ENCODE measurements around the gene PTPN11.
"Not testable (repeated sequence)": the region's sequence is repeated elsewhere in the genome, so short reads cannot be mapped to it uniquely, and the experiment has no call there.

The PTPN11 gene

DNA sequence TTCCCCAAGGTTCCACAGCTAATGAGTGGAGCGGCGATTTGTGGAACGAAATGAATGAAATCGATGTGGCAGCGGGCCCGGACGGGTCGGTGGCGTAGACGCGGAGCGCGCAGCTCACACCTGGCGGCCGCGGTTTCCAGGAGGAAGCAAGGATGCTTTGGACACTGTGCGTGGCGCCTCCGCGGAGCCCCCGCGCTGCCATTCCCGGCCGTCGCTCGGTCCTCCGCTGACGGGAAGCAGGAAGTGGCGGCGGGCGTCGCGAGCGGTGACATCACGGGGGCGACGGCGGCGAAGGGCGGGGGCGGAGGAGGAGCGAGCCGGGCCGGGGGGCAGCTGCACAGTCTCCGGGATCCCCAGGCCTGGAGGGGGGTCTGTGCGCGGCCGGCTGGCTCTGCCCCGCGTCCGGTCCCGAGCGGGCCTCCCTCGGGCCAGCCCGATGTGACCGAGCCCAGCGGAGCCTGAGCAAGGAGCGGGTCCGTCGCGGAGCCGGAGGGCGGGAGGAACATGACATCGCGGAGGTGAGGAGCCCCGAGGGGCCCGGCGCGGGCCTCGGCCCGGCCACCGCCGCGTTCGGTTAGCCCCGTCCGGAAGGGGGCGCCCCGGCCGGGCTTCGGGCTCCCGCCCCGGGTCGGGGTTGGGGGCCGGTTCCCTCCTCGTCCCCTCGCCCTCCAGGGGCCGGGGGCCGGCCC lies at the start of gene PTPN11:
Gene PTPN11 (plus strand): TSS at position 340 of the 689 bp plus-strand sequence. CDS start 165 bp downstream, at position 505.
- in situ Hi-C loops (cut with HindIII; ENCODE audit: low sequenced_read_pairs) = no loop called here

- in situ Hi-C loops (cut with HindIII; ENCODE audit: low sequenced_read_pairs) = no loop called here
These were observed 48.5 kb upstream of the PTPN11 start for GRCh38 chr12:112370199-112370598.

GRCh38 chr12:112370868-112371510 lies 47.8 kb upstream of the PTPN11 start:
- in situ Hi-C loops (cut with HindIII; ENCODE audit: low sequenced_read_pairs) = no loop called here

DNA sequence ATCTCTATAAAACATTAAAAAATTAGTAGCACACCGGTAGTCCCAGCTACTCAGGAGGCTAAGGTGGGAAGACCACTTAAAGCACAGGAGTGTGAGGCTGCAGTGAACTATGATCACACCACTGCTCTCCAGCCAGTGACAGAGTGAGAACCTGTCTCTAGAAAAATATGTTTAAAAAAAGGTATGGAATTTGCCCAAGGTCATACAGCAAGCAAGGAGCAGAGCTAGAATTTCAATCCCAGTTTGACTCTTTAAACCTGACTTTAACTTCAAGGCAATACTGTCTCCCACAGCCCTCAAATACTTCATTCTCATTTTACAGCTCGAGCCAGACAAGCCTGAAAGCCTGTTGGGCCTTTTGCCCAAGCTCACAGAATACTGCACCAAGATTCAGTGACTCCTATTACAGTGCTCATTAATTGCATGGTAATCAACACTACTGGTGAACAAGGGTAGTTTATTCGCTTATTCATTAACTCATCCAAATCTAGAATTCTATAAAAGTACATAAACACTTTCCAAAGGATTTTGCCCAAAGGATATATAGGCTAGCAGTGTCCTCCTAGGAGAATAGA lies 44.5 kb upstream of the PTPN11 start:
- in situ Hi-C loops (cut with HindIII; ENCODE audit: low sequenced_read_pairs) = no loop called here

DNA sequence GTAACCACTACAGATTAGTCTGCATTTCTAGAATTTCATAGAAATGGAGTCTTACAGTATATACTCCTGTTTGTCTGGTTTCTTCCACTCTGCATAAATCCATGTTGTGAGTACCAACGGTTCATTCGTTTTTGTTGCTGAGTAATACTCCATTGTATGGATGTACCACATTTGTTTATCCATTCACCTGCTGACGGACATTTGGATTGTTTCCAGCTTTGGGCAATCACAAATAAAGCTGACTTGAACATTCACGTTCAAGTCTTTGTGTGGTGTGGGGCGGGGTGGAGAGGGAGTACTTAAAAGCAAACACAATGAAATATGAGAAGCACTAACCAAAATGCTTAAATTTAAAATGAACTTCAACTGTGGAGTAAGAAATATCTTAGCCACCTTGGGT lies 43.6 kb upstream of the PTPN11 start:
- in situ Hi-C loops (cut with HindIII; ENCODE audit: low sequenced_read_pairs) = no loop called here

- in situ Hi-C loops (cut with HindIII; ENCODE audit: low sequenced_read_pairs) = no loop called here
These were observed 37.9 kb upstream of the PTPN11 start for GRCh38 chr12:112380663-112381405.

- in situ Hi-C loops (cut with HindIII; ENCODE audit: low sequenced_read_pairs) = no loop called here
These were observed 37.3 kb upstream of the PTPN11 start for GRCh38 chr12:112381406-112381882.

GRCh38 chr12:112381883-112382796 lies 36.6 kb upstream of the PTPN11 start, which contains the start of gene HECTD4:
HECTD4 (minus strand) TSS chr12:112382431; CDS start chr12:112382128, 303 bp downstream.
- in situ Hi-C loops (cut with HindIII; ENCODE audit: low sequenced_read_pairs) = no loop called here

DNA sequence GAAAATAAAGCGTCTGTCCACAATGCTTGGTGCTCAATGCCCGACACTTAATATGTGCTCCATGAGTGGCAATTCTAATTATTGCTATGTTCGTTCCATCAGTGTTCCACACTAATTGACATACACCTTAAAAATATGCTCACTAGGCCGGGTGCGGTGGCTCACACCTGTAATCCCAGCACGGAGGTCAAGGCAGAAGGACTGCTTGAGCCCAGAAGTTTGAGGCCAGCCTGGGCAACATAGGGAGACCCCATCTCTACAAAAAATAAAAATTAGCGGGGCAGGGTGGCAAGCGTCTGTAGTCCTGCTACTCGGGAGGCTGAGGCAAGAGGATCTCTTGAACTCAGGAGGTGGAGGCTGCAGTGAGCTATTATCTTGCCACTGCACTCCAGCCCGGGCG lies 35.9 kb upstream of the PTPN11 start:
- in situ Hi-C loops (cut with HindIII; ENCODE audit: low sequenced_read_pairs) = no loop called here

GRCh38 chr12:112386726-112387125 lies 32.0 kb upstream of the PTPN11 start:
- in situ Hi-C loops (cut with HindIII; ENCODE audit: low sequenced_read_pairs) = no loop called here

GRCh38 chr12:112389228-112389627 lies 29.5 kb upstream of the PTPN11 start:
- in situ Hi-C loops (cut with HindIII; ENCODE audit: low sequenced_read_pairs) = no loop called here

- in situ Hi-C loops (cut with HindIII; ENCODE audit: low sequenced_read_pairs) = not testable (repeated sequence)
These were observed 28.7 kb upstream of the PTPN11 start for GRCh38 chr12:112389922-112390654.

DNA sequence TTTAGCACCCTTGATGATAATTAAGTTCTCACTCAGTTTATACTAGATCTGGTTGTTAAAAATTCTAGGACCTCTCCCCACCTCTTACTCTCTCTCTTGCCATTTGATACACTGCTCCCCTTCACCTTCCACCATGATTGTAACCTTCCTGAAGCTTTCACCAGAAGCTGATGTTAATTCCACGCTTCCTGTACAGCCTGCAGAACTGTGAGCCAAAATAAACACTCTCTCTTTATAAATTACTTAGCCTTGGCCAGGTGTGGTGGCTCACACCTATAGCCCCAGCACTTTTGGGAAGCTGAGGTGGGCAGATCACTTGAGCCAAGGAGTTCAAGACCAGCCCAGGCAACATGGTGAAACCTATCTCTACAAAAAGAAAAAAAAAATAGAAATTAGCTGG lies 25.4 kb upstream of the PTPN11 start:
- in situ Hi-C loops (cut with HindIII; ENCODE audit: low sequenced_read_pairs) = no loop called here

DNA sequence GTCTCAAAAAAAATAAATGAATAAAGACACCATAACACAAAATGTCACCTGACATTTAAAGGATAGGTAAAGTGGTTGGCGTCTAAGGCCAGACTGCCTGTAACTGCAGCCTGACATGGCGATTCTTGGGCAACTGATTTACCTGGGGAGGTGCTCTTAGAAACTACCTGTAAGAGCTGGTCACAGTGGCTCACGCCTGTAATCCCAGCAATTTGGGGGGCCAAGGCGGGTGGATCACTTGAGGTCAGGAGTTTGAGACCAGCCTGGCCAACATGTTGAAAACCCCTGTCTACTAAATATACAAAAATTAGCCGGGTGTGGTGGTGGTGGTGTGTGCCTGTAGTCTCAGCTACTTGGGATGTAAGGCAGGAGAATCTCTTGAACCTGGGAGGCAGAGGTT lies 17.7 kb upstream of the PTPN11 start:
- in situ Hi-C loops (cut with HindIII; ENCODE audit: low sequenced_read_pairs) = no loop called here

DNA sequence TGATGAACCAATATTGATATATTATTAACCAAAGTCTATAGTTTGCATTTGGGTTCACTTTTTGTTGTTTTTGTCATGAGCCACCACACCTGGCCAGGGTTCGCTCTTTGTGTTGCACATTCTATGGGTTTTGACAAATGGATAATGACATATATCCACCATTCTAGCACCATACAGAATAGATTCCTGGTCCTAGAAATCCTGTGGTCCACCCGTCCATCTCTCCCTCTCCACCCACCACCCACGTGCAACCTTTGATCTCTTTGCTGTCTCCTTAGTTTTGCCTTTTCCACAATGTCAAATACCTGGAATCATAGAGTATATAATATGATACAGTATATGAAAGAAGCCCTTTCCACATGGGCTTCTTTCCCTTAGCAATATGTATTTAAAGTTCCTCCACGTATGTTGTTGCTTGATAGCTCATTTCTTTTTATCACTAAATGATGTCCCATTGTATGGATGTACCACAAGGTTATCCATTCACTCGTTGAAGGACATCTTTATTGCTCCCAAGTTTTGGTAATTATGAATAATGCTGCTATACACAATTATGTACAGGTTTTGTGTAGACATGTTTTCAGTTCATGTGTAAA lies 16.7 kb upstream of the PTPN11 start:
- in situ Hi-C loops (cut with HindIII; ENCODE audit: low sequenced_read_pairs) = no loop called here

- in situ Hi-C loops (cut with HindIII; ENCODE audit: low sequenced_read_pairs) = no loop called here
These were observed 11.9 kb upstream of the PTPN11 start for GRCh38 chr12:112406519-112407488.

- in situ Hi-C loops (cut with HindIII; ENCODE audit: low sequenced_read_pairs) = not testable (repeated sequence)
These were observed 11.1 kb upstream of the PTPN11 start for GRCh38 chr12:112407683-112408082.

GRCh38 chr12:112408621-112409020 lies 10.1 kb upstream of the PTPN11 start:
- in situ Hi-C loops (cut with HindIII; ENCODE audit: low sequenced_read_pairs) = no loop called here

Measured in endothelial cell of hepatic sinusoid (primary cell).